ENCODE data around the gene HOXB5. TPM values are rescaled to one million over a fixed set of nuclear protein-coding genes. Genes with fewer than 3 reads are reported as not detected.

HOXB5 gene
- total and polyA plus RNA-seq, 2 of the 4 experiments (the other 2 are of a cell fraction) = 0.54 to 18.0 TPM

DNA sequence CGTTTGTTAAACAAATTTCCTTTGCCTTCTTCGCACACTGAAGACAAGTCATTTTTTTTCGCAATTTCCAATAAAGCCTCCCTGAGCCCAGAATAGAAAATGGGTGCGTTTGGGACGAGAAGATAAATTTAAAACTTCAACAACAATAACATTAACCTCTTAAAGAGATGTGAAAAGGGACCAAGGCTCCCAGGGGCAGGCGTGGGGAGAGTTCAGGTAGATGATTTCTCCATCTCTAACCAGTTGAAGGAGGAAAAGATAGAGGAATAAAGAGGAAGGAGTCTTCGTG, 14.2 kb downstream of the HOXB5 start:
- Histone ChIP-seq H3K23ac (ENCODE audit: low read depth, low read length) (peak overlapping the region; percentile 100), H4K20me1 (ENCODE audit: insufficient read depth, low read length) (peaks cover 5% of the 10 kb centered on the region), H3K4me2 (ENCODE audit: low read depth, low read length) (peak overlapping the region; percentile 91), H3K4me3 (ENCODE audit: insufficient read depth, low read depth, low read length) (peak overlapping the region; percentile 60), H3K4ac (ENCODE audit: low read depth, low read length) (peak overlapping the region; percentile 97), H4K8ac (ENCODE audit: low read depth in 2 of 2, low read length in 2 of 2) (peak overlapping the region; percentile 89 to 94), H3K9ac (ENCODE audit: low read depth, low read length) (peak overlapping the region; percentile 96), H3K14ac (replicated peaks; ENCODE audit: low read depth, low read length) (peak overlapping the region; percentile 97), H3K27ac (ENCODE audit: insufficient read depth, low read length) (peak overlapping the region; percentile 99), H3K79me1 (ENCODE audit: low read depth in 1 of 2, low read length in 2 of 2) (no peaks in the 10 kb centered on the region), H2BK15ac (ENCODE audit: low read depth, low read length) (peak overlapping the region; percentile 63), H3K36me3 (ENCODE audit: control insufficient read depth, insufficient read depth, low read length) (peaks cover 31% of the 10 kb centered on the region), H2BK20ac (ENCODE audit: low read depth, low read length) (peak overlapping the region; percentile 61), H2BK120ac (ENCODE audit: low read depth, low read length) (peak overlapping the region; percentile 93), H2AFZ (replicated peaks; ENCODE audit: low read length, poor library complexity) (peak overlapping the region; percentile 71), H3K56ac (ENCODE audit: extremely low read depth, insufficient read depth, low read length) (peak overlapping the region; percentile 99), H3K9me3 (ENCODE audit: control insufficient read depth, insufficient read depth, low read length) (no peaks in the 10 kb centered on the region), H3K18ac (ENCODE audit: low read depth, low read length) (peak overlapping the region; percentile 93), H3K4me1 (ENCODE audit: control insufficient read depth, insufficient read depth, low read length) (peaks cover 16% of the 10 kb centered on the region), H2BK5ac (ENCODE audit: low read depth, low read length, poor library complexity, severe bottlenecking) (peak overlapping the region; percentile 99), H2AK5ac (ENCODE audit: low read depth, low read length) (peak overlapping the region; percentile 87), H2AK9ac (replicated peaks; ENCODE audit: low read depth, low read length, poor library complexity) (peak overlapping the region; percentile 75), H4K91ac (ENCODE audit: insufficient read depth, low read depth, low read length) (peak overlapping the region; percentile 92), H3K9me1 (ENCODE audit: insufficient read depth, low read length) (no peaks in the 10 kb centered on the region; the same call in 1 of the 2 replicates), H3K27me3 (ENCODE audit: control insufficient read depth, insufficient read depth, low read length) (no peaks in the 10 kb centered on the region), H4K5ac (ENCODE audit: low read depth, low read length) (peak overlapping the region; percentile 93)
- ATAC-seq (ENCODE audit: low read depth) = no peak
- no TSS peak for BruUV-seq (replicated peaks)
- CTCF ChIA-PET = no interaction called here
- WGBS, 2 experiments (ENCODE audit: extremely low coverage in 2 of 2, insufficient read length in 1 of 2) = no CpG with 5 or more reads among the region's 7 CpGs
- in situ Hi-C loops (cut with MboI; ENCODE audit: low sequenced_read_pairs) = no loop called here
- dilution Hi-C loops (cut with HindIII; ENCODE audit: low sequenced_read_pairs, unreplicated experiment) = no loop called here
- DNase-seq = no peak
- no peak for TF ChIP-seq FOS (IDR thresholded peaks at IDR 0.05; ENCODE audit: low read depth, low read length)
- no peak for TF ChIP-seq USF2 (IDR thresholded peaks at IDR 0.05; ENCODE audit: low read depth, low read length)
- no peak for TF ChIP-seq CTCF (conservative IDR thresholded peaks at IDR 0.05; ENCODE audit: low read depth, low read length)
- no peak for TF ChIP-seq MXI1 (IDR thresholded peaks at IDR 0.05; ENCODE audit: borderline replicate concordance, low read depth, low read length)
- no peak for TF ChIP-seq RAD21 (IDR thresholded peaks at IDR 0.05; ENCODE audit: low read length)
- TF ChIP-seq NFE2L2 (IDR thresholded peaks at IDR 0.05; ENCODE audit: low read depth, low read length) = no peak
- TF ChIP-seq CEBPB (IDR thresholded peaks at IDR 0.05; ENCODE audit: low read depth, low read length) = no peak
- TF ChIP-seq RFX5 (IDR thresholded peaks at IDR 0.05; ENCODE audit: low read depth, low read length) = no peak
- TF ChIP-seq RCOR1 (IDR thresholded peaks at IDR 0.05; ENCODE audit: insufficient replicate concordance, low read length) = no peak
- intact Hi-C loops (cut with micrococcal nuclease) = no loop called here
- POLR2A ChIA-PET (ENCODE audit: unreplicated experiment) = interaction anchor here (0.5 to 1.2 kb wide), 3 partner anchors 24 to 38 kb away, joined by 3 read pairs; no protein-coding TSS in a partner anchor
